GM12865 (cell line): ENCODE measurements around the gene FGF23.
"Not testable (repeated sequence)": the region's sequence is repeated elsewhere in the genome, so short reads cannot be mapped to it uniquely, and the experiment has no call there.

Experiments
- DNase-seq: peaks from one replicate; pipeline ENCODE4 v3.0.0; 2010; ENCODE audit warnings: low read depth
- H3K4me3 ChIP-seq: 2 replicates; pipeline ENCODE4 v1.5.1; 2011; ENCODE audit warnings: mild to moderate bottlenecking, low read depth, low read length, control low read depth
- CTCF ChIP-seq: IDR thresholded peaks from 2 replicates; pipeline ENCODE4 v1.5.1; 2011; ENCODE audit warnings: low read length, control low read depth, low read depth, inconsistent platforms; ENCODE audit not compliant: insufficient read depth; ENCODE audit errors: missing control alignments

FGF23 gene

DNA sequence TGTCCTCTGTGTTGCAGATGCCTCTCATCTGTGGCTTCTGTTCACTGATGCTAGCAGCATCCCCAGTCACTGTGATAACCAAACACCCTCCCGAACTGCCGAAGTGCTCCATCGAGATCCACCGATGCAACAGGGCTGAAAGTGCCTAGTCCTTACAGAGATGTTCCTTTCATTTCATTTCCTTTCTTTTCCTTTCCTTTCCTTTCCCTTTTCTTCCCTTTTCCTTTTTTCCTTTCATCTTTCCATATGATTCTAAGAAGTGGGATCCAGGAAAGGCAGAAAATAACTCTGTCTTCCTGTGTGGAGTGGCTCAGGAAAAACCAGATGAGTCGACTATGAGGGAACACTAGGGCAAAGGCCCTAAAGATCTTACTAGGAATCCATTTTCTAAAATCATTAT is 39.4 kb upstream of the FGF23 start:
- no peak for TF ChIP-seq CTCF
- no peak overlapping the region for H3K4me3 ChIP-seq
- no peak for DNase-seq

DNA sequence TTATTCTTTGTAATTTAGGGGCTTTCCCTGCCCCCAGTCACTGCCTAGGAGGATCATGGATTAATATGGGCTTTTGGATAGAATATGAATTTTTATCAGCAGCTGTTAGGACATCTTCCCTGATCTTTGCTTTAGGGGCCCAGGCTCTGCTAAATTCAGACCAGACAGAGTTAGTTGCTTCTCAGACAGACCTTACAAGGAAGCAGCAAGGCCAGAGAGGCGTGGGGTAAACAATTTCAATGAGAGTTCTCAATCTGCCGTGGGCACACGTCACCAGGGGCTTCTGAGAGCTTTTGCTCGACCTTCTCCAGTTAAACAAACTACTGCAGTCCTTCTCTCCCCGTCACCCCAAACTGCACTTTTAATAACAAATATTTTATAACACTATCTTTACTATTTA is 38.4 kb upstream of the FGF23 start:
- no peak for TF ChIP-seq CTCF
- no peak overlapping the region for H3K4me3 ChIP-seq
- DNase-seq = no peak

GRCh38 chr12:4417455-4417854 is 37.9 kb upstream of the FGF23 start:
- DNase-seq = no peak
- TF ChIP-seq CTCF = no peak

GRCh38 chr12:4416276-4416675 is 36.8 kb upstream of the FGF23 start:
- H3K4me3 ChIP-seq = no peak overlapping the region
- TF ChIP-seq CTCF = no peak
- DNase-seq = no peak

More at GRCh38 chr12:4417455-4417854, 37.9 kb upstream of the FGF23 start:
- no peak overlapping the region for H3K4me3 ChIP-seq

- TF ChIP-seq CTCF = no peak
- no peak for DNase-seq
- no peak overlapping the region for H3K4me3 ChIP-seq
These were observed 33.0 kb upstream of the FGF23 start for GRCh38 chr12:4412465-4412864.

- TF ChIP-seq CTCF = no peak
- DNase-seq = no peak
These were observed 32.5 kb upstream of the FGF23 start for GRCh38 chr12:4412056-4412455.

GRCh38 chr12:4407136-4407535 is 27.6 kb upstream of the FGF23 start:
- DNase-seq = no peak
- TF ChIP-seq CTCF = no peak
- no peak overlapping the region for H3K4me3 ChIP-seq

More at GRCh38 chr12:4412056-4412455, 32.5 kb upstream of the FGF23 start:
- no peak overlapping the region for H3K4me3 ChIP-seq

- not testable (repeated sequence) for H3K4me3 ChIP-seq, DNase-seq
These were observed 25.5 kb upstream of the FGF23 start for GRCh38 chr12:4404877-4405637.
